ENCODE data around the gene DSCAML1. TPM values are rescaled to one million over a fixed set of nuclear protein-coding genes. Genes with fewer than 3 reads are reported as not detected.

DSCAML1 gene
- total and polyA plus RNA-seq, 2 of the 8 experiments (the other 6 are each of a cell fraction or from before 2014, with no cell fraction given): 0.19 to 0.24 TPM

GRCh38 chr11:117434481-117434880 is 362.5 kb downstream of the DSCAML1 start:
- CTCF ChIA-PET (ENCODE audit: partially characterized antibody): no interaction called here
- H3K23ac ChIP-seq (ENCODE audit: insufficient read length): no peak overlapping the region
- H3K9me3 ChIP-seq (ENCODE audit: insufficient read depth in 2 of 2, low read depth in 1 of 2, low read length in 1 of 2): no peaks in the 10 kb centered on the region
- WGBS, 2 experiments (ENCODE audit: extremely low coverage in 1 of 2, insufficient coverage in 1 of 2, insufficient read length in 1 of 2, insufficient replicate concordance in 2 of 2, low coverage in 1 of 2, low lambda C conversion rate in 2 of 2, missing lambda C conversion rate in 1 of 2): 80 to 100% methylated on average over 1 of the region's 1 CpG
- no peaks in the 10 kb centered on the region for H3K79me2 ChIP-seq (ENCODE audit: control insufficient read depth in 1 of 2, insufficient read depth in 2 of 2, low read length in 2 of 2)
- H3K23me2 ChIP-seq (ENCODE audit: low read depth, low read length): peaks cover 8% of the 10 kb centered on the region
- H3K4me3 ChIP-seq (ENCODE audit: extremely low read depth in 1 of 4, insufficient read depth in 2 of 4, low read depth in 3 of 4, low read length in 4 of 4): no peak overlapping the region
- H2AK5ac ChIP-seq (ENCODE audit: low read depth, low read length): no peak overlapping the region
- no peak overlapping the region for H3K18ac ChIP-seq (ENCODE audit: extremely low read depth, low read length)
- no peak for FAIRE-seq
- H3K14ac ChIP-seq (ENCODE audit: insufficient read length): no peak overlapping the region
- H3K9ac ChIP-seq (replicated peaks in 1 of 4; ENCODE audit: extremely low read depth in 1 of 4, low read depth in 3 of 4, low read length in 3 of 4): no peak overlapping the region
- no peaks in the 10 kb centered on the region for H4K20me1 ChIP-seq (replicated peaks in 1 of 2; ENCODE audit: control insufficient read depth in 1 of 2, insufficient read depth in 2 of 2, low read length in 2 of 2)
- H2BK120ac ChIP-seq (replicated peaks; ENCODE audit: low read depth, low read length): no peak overlapping the region
- H3K56ac ChIP-seq (replicated peaks; ENCODE audit: insufficient read length, low read depth, low read length): peak overlapping the region; percentile 20
- no peak overlapping the region for H2AFZ ChIP-seq (ENCODE audit: low read length)
- no peak overlapping the region for H3K27ac ChIP-seq (ENCODE audit: low read depth, low read length)
- H3K4ac ChIP-seq (replicated peaks; ENCODE audit: insufficient read length, low read depth, low read length): no peak overlapping the region
- H2BK20ac ChIP-seq (ENCODE audit: low read length): no peak overlapping the region
- no peak overlapping the region for H2BK12ac ChIP-seq (ENCODE audit: low read depth, low read length)
- H4K5ac ChIP-seq (ENCODE audit: insufficient read length, low read depth, low read length): no peak overlapping the region
- H2BK5ac ChIP-seq (ENCODE audit: low read depth, low read length): no peak overlapping the region
- no peak overlapping the region for H3K4me2 ChIP-seq (ENCODE audit: insufficient read depth in 1 of 2, low read depth in 2 of 2, low read length in 2 of 2)
- no peak overlapping the region for H4K8ac ChIP-seq (ENCODE audit: extremely low read depth, insufficient read depth, low read length)
- H3K27me3 ChIP-seq (replicated peaks in 1 of 4; ENCODE audit: control insufficient read depth in 3 of 4, extremely low read depth in 1 of 4, insufficient read depth in 3 of 4, low read length in 3 of 4): no peaks in the 10 kb centered on the region
- POLR2A ChIA-PET (ENCODE audit: partially characterized antibody): no interaction called here
- no peak for TF ChIP-seq EP300 (IDR thresholded peaks at IDR 0.05; ENCODE audit: borderline replicate concordance in 1 of 2, low read depth in 2 of 2, low read length in 2 of 2)
- TF ChIP-seq RXRA (IDR thresholded peaks at IDR 0.05; ENCODE audit: insufficient read depth, low read depth, low read length): no peak
- TF ChIP-seq RNF2 (IDR thresholded peaks at IDR 0.05; ENCODE audit: borderline replicate concordance, low read depth, low read length, missing control alignments, poor library complexity, severe bottlenecking): no peak
- TF ChIP-seq GABPA (IDR thresholded peaks at IDR 0.05; ENCODE audit: borderline replicate concordance, insufficient read depth, low read length): no peak
- TF ChIP-seq CEBPB (IDR thresholded peaks at IDR 0.05; ENCODE audit: low read depth, low read length): no peak
- no peak for TF ChIP-seq BACH1 (IDR thresholded peaks at IDR 0.05; ENCODE audit: low read length)
- no peak for TF ChIP-seq CTCF (IDR thresholded peaks at IDR 0.05; ENCODE audit: control extremely low read depth in 1 of 3, insufficient read depth in 1 of 3, low read depth in 1 of 3, low read length in 3 of 3)
- no peak for TF ChIP-seq CREB1 (IDR thresholded peaks at IDR 0.05)
- TF ChIP-seq YY1 (IDR thresholded peaks at IDR 0.05; ENCODE audit: low read depth, low read length): no peak
- no peak overlapping the region for H4K91ac ChIP-seq (replicated peaks; ENCODE audit: insufficient read length, low read length)
- no peaks in the 10 kb centered on the region for H3K79me1 ChIP-seq (ENCODE audit: low read depth, low read length)
- DNase-seq (ENCODE audit: low read depth in 1 of 2, low spot score in 2 of 2): no peak
- no peaks in the 10 kb centered on the region for H3K36me3 ChIP-seq (ENCODE audit: control insufficient read depth in 2 of 4, insufficient read depth in 4 of 4, low read length in 3 of 4)
- peaks cover 0 to 15% (median 4%) of the 10 kb centered on the region in 4 experiments; a peak in 4 of 7 replicates for H3K4me1 ChIP-seq (replicated peaks in 1 of 4; ENCODE audit: control insufficient read depth in 3 of 4, insufficient read depth in 4 of 4, low read length in 3 of 4)
- H2BK15ac ChIP-seq (ENCODE audit: low read length): no peak overlapping the region

Data from H1 (cell line).